Measurements from ENCODE around the gene COPRS. TPM values are rescaled to one million over a fixed set of nuclear protein-coding genes. Genes with fewer than 3 reads are reported as not detected.

Gene COPRS
- total RNA-seq, 1 experiment from 2014 or later, result 52.4 TPM

GRCh38 chr17:31842195-31843069 lies 16.6 kb downstream of the COPRS start:
- CTCF ChIA-PET, result interaction anchor here (0.7 to 3.0 kb wide), 19 partner anchors 9 to 453 kb away, joined by 3 to 32 read pairs (median 4); partner anchors contain the start of gene COPRS
- H3K79me2 ChIP-seq (ENCODE audit: insufficient read depth, low read length), result no peaks in the 10 kb centered on the region
- no peak overlapping the region for H3K9ac ChIP-seq (ENCODE audit: low read length)

More at GRCh38 chr17:31842195-31843069, 16.6 kb downstream of the COPRS start:
- RAD21 ChIA-PET (ENCODE audit: low non-redundant PET in 1 of 2, low total read pairs in 2 of 2, uncharacterized antibody in 2 of 2, unreplicated experiment in 2 of 2), result interaction anchor here (0.6 to 1.3 kb wide), 5 partner anchors 88 to 309 kb away, joined by 3 to 5 read pairs (median 4); no protein-coding TSS in a partner anchor
- no peak for TF ChIP-seq ZNF274 (IDR thresholded peaks at IDR 0.05; ENCODE audit: low read depth, low read length)
- TF ChIP-seq RAD21 (IDR thresholded peaks at IDR 0.05; ENCODE audit: low read depth), result peak; percentile 98
- no peak for TF ChIP-seq SIN3A (IDR thresholded peaks at IDR 0.05; ENCODE audit: low read depth)
- no peak for TF ChIP-seq EZH2phosphoT487 (IDR thresholded peaks at IDR 0.05; ENCODE audit: borderline replicate concordance)
- TF ChIP-seq CTCF (IDR thresholded peaks at IDR 0.05 in 2 of 3, conservative IDR thresholded peaks at IDR 0.05 in 1 of 3; ENCODE audit: borderline replicate concordance in 1 of 3, insufficient read depth in 1 of 3, low read depth in 2 of 3, low read length in 2 of 3), result peak; percentile 90 to 95 (median 94)
- no peak for TF ChIP-seq CBX3 (IDR thresholded peaks at IDR 0.05; ENCODE audit: low read depth)
- no peak for TF ChIP-seq POLR2A (IDR thresholded peaks at IDR 0.05; ENCODE audit: borderline replicate concordance, extremely low read depth, insufficient read depth, insufficient read length)
- no peak for TF ChIP-seq EGR1 (IDR thresholded peaks at IDR 0.05; ENCODE audit: low read depth)
- intact Hi-C loops (cut with micrococcal nuclease), result loop anchor here (1.0 to 5.0 kb wide), 4 partner anchors 284 to 455 kb away; no protein-coding TSS in a partner anchor
- Histone ChIP-seq H3K36me3 (ENCODE audit: control insufficient read depth in 1 of 2, insufficient read depth in 2 of 2, low read length in 2 of 2) (no peaks in the 10 kb centered on the region), H3K4me1 (ENCODE audit: control insufficient read depth in 1 of 2, insufficient read depth in 2 of 2, low read length in 2 of 2) (peaks cover 0 to 4% of the 10 kb centered on the region in 2 experiments; a peak in 1 of 4 replicates), H3K9me3 (ENCODE audit: control insufficient read depth in 1 of 2, insufficient read depth in 1 of 2, low read depth in 1 of 2, low read length in 2 of 2) (no peaks in the 10 kb centered on the region), H3K27me3 (ENCODE audit: insufficient read depth, low read length) (no peaks in the 10 kb centered on the region), H3K4me3 (replicated peaks in 1 of 2; ENCODE audit: low read depth in 1 of 2, low read length in 2 of 2) (no peak overlapping the region; a peak in 1 of 4 replicates), H3K27ac (ENCODE audit: low read depth, low read length) (no peak overlapping the region), H3K9me2 (ENCODE audit: insufficient read depth) (no peaks in the 10 kb centered on the region), H3K4me2 (ENCODE audit: low read length) (peak overlapping the region; percentile 43), H2AFZ (ENCODE audit: low read depth, low read length, poor library complexity, severe bottlenecking) (peak overlapping the region; percentile 29), H4K20me1 (ENCODE audit: insufficient read depth) (no peaks in the 10 kb centered on the region)
- no TSS peak for BruUV-seq (replicated peaks)
- POLR2A ChIA-PET, result interaction anchor here (1.1 kb wide), 1 partner anchor 284 kb away, joined by 3 read pairs; no protein-coding TSS in a partner anchor
- peak; percentile 27 for DNase-seq (ENCODE audit: low read depth, low spot score)
- peak; percentile 96 for ATAC-seq
